Peyer's patch (tissue), 4 donors: Measurements from ENCODE around the gene CAMK2B. TPM values are rescaled to one million over a fixed set of nuclear protein-coding genes. Genes with fewer than 3 reads are reported as not detected.

Experiments
- DNase-seq, 3 donors: peaks; one replicate each; pipeline ENCODE4 v3.0.0-alpha.2; 2017 to 2019
- H3K27ac ChIP-seq, 4 donors: fragments of 200-600 bp; sonication (generic); one replicate each; pipeline ENCODE4 v1.5.1; 2016 to 2019
- H3K27me3 ChIP-seq, 2 donors: fragments of 200-600 bp; sonication (generic); one replicate each; pipeline ENCODE4 v1.5.1; 2019
- H3K36me3 ChIP-seq, 3 donors: fragments of 200-600 bp; sonication (generic); one replicate each; pipeline ENCODE4 v1.5.1; 2016 to 2019
- H3K4me1 ChIP-seq, 4 donors: fragments of 200-600 bp; sonication (generic); one replicate each; pipeline ENCODE4 v1.5.1; 2016 to 2019
- H3K4me3 ChIP-seq, 4 donors: fragments of 200-600 bp; sonication (generic); 1 replicate in 3 of 4; 2 replicates in 1 of 4; pipeline ENCODE4 v1.5.1; 2016 to 2019; ENCODE audit warnings: mild to moderate bottlenecking in 1 of 4
- H3K9me3 ChIP-seq, 4 donors: fragments of 200-600 bp; sonication (generic); one replicate each; pipeline ENCODE4 v1.5.1; 2016 to 2019; ENCODE audit warnings: mild to moderate bottlenecking in 1 of 4
- POLR2A ChIP-seq, 2 donors: fragments of 450-650 bp; IDR thresholded peaks; one replicate each; pipeline ENCODE4 v1.5.1; 2017; ENCODE audit warnings: antibody characterized with exemption in 2 of 2, mild to moderate bottlenecking in 2 of 2, moderate library complexity in 2 of 2
- total RNA-seq, 4 donors: library from RNA; depleted of rRNA; stranded (reverse); fragments of >200 nt; gene quantifications; one replicate each; pipeline ENCODE4 v1.1.0, GENCODE V29; 2016
- TF ChIP-seq, protein P1 (sequence below), 6 experiments: fragments of 450-650 bp in 4 of 6; fragments of 200-600 bp in 2 of 6; sonication (generic) in 1 of 6; IDR thresholded peaks; one replicate each; pipeline ENCODE4 v1.5.1; 2017 to 2019; ENCODE audit warnings: antibody characterized with exemption in 6 of 6, mild to moderate bottlenecking in 3 of 6, moderate library complexity in 1 of 6

CAMK2B gene
- total RNA-seq, 4 donors from 2014 or later: 0.67 to 3.9 (median 2.2) TPM

DNA sequence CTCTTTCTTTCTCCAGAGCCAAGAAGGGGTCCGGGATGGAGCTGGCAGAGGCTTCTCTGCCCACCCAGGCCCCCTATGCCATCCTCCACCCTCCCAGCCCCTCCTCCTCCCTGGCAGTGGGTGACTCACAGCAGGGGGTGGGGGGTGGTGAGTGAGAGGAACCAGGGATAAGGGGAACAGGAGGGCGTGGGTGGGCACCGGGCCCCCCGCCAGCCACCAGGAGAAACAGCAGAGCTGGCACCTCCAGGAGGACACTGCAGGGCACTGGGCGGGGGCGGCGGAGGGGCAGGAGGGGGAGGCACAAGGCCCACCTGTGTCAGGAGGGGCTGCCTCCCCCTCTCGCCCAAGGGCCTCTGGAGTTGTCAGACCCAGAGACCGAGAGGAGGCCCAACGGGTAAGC lies 56.0 kb downstream of the CAMK2B start:
- no peak for TF ChIP-seq POLR2A (IDR thresholded peaks at IDR 0.05)
- TF ChIP-seq, protein P1, sequence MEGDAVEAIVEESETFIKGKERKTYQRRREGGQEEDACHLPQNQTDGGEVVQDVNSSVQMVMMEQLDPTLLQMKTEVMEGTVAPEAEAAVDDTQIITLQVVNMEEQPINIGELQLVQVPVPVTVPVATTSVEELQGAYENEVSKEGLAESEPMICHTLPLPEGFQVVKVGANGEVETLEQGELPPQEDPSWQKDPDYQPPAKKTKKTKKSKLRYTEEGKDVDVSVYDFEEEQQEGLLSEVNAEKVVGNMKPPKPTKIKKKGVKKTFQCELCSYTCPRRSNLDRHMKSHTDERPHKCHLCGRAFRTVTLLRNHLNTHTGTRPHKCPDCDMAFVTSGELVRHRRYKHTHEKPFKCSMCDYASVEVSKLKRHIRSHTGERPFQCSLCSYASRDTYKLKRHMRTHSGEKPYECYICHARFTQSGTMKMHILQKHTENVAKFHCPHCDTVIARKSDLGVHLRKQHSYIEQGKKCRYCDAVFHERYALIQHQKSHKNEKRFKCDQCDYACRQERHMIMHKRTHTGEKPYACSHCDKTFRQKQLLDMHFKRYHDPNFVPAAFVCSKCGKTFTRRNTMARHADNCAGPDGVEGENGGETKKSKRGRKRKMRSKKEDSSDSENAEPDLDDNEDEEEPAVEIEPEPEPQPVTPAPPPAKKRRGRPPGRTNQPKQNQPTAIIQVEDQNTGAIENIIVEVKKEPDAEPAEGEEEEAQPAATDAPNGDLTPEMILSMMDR (IDR thresholded peaks at IDR 0.05): no peak
- no peak overlapping the region for H3K27ac ChIP-seq
- DNase-seq: no peak
- H3K9me3 ChIP-seq: no peaks in the 10 kb centered on the region
- no peaks in the 10 kb centered on the region for H3K27me3 ChIP-seq
- no peaks in the 10 kb centered on the region for H3K36me3 ChIP-seq
- H3K4me1 ChIP-seq: no peaks in the 10 kb centered on the region
- H3K4me3 ChIP-seq: no peak overlapping the region

DNA sequence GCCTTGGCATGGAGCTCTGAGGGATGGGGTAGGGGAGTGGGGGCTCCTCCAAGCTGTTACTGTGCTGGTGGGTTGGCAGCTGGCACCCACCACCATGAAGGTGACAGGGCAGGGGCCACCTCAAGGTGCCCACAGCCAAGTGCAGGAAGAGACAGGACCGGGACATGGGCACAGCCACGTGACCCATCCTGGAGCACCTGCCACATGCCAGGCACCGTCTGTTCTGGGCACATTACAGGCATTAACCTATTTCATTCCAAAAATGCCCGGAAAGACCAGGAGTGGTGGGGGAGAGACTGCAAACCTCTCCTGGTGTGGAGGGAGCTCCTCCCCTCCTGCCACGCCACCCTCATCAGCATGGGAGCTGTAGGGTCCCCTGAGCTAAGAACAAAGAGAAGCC lies 56.7 kb downstream of the CAMK2B start:
- Histone ChIP-seq H3K9me3 (no peaks in the 10 kb centered on the region), H3K27me3 (no peaks in the 10 kb centered on the region), H3K27ac (no peak overlapping the region), H3K4me3 (no peak overlapping the region), H3K4me1 (no peaks in the 10 kb centered on the region), H3K36me3 (no peaks in the 10 kb centered on the region)
- no peak for DNase-seq
- TF ChIP-seq, protein P1 (IDR thresholded peaks at IDR 0.05): no peak
- TF ChIP-seq POLR2A (IDR thresholded peaks at IDR 0.05): no peak

DNA sequence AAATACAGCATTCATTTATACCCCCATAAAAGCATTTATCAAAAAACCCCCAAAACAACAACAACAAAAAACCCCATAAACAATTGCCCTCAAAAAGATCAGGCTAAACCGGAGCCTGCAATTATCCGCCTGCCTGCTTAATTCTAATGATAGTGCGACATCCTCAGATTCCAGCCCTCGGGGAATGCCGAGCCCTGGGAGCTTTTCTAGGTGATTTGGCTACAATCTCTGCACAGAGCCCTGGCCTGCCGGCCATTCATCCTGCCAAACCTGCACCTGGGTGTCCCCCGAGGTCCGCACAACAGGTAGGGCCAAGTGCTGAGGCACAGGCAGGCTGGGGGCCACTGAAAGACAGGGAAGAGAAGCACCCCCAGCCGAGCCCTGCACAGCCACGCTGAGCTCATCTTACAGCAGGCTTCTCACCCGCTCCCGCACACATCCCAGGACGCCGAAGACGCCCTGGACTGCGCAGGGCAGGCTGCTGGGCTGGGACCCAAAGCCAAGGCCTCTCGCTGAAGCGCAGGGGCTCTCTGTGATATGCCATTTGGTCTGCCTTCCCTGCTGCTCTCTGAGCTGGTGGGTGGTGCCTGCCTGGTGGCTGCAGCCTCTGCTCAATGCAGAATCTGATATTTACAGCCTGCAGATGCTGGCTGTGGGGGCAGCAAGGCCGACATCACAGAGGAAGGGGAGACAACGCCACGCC lies 57.5 kb downstream of the CAMK2B start:
- Histone ChIP-seq H3K4me1 (no peaks in the 10 kb centered on the region), H3K27me3 (no peaks in the 10 kb centered on the region), H3K4me3 (no peak overlapping the region), H3K27ac (no peak overlapping the region), H3K36me3 (no peaks in the 10 kb centered on the region), H3K9me3 (no peaks in the 10 kb centered on the region)
- TF ChIP-seq, protein P1 (IDR thresholded peaks at IDR 0.05): no peak
- no peak for TF ChIP-seq POLR2A (IDR thresholded peaks at IDR 0.05)
- DNase-seq: no peak

DNA sequence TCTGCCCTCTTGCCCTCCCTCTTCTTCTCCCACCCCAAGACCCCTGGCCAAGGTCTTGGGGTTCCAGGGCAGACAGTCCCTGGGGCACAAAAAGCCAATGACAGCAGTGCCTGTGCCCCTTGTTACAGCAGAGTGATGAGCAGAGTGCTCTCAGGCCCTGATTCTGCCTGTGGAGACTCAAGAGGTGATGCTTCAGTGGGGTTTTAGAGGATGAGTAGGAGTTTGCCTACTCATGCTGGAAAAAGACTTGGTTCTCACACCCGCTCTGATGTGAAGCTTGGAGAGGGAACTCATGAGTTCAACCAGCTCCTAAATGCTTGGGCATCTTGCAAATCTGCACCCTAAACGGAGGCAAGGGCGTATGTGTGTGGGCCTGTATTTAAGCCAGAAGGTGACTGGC lies 58.2 kb downstream of the CAMK2B start:
- no peaks in the 10 kb centered on the region for H3K27me3 ChIP-seq

DNA sequence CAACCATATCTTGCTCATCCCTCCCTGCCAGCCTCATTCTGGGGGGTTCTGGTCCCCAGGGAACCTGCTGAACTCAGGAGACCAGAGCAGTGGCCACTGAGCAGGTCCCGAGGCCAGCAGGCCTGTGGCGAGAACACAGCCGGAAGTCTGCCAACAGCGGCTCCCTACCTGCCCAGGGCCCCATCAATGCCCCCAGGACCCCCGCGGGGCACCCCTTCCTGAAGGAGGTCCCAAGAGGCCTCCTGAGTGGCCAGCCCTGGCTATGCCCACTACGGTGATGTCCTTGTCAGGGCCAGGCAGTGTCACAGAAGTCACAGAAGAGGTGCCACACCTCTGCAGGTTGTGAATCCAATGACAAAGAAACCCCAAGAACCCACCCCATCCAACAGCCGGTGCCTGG lies 58.9 kb downstream of the CAMK2B start:
- no peaks in the 10 kb centered on the region for H3K27me3 ChIP-seq
- no peak for DNase-seq
- no peaks in the 10 kb centered on the region for H3K9me3 ChIP-seq
- no peaks in the 10 kb centered on the region for H3K4me1 ChIP-seq
- TF ChIP-seq, protein P1 (IDR thresholded peaks at IDR 0.05): no peak
- no peak for TF ChIP-seq POLR2A (IDR thresholded peaks at IDR 0.05)
- no peak overlapping the region for H3K4me3 ChIP-seq
- no peaks in the 10 kb centered on the region for H3K36me3 ChIP-seq
- H3K27ac ChIP-seq: no peak overlapping the region

More for the DNA sequence above, 58.2 kb downstream of the CAMK2B start:
- no peak for DNase-seq
- no peaks in the 10 kb centered on the region for H3K4me1 ChIP-seq
- no peaks in the 10 kb centered on the region for H3K9me3 ChIP-seq
- no peaks in the 10 kb centered on the region for H3K36me3 ChIP-seq
- H3K27ac ChIP-seq: no peak overlapping the region
- TF ChIP-seq, protein P1 (IDR thresholded peaks at IDR 0.05): no peak
- no peak for TF ChIP-seq POLR2A (IDR thresholded peaks at IDR 0.05)
- H3K4me3 ChIP-seq: no peak overlapping the region
